Caco-2 (cell line): Measurements from ENCODE around the gene PHACTR1. TPM values are rescaled to one million over a fixed set of nuclear protein-coding genes. Genes with fewer than 3 reads are reported as not detected.

Experiments used
- BruUV-seq: library from RNA; stranded (reverse); fragments of 400-500 nt; replicated peaks from 2 replicates; lab custom pipeline; 2021; lab: Mats Ljungman, UMichigan
- CTCF ChIA-PET: fragments of 300-600 bp; sonication (Branson Sonifier 250); formaldehyde crosslinking; loops from one replicate; lab custom pipeline; 2022; ENCODE audit warnings: antibody characterized with exemption; lab: Charles Lee
- POLR2A ChIA-PET: fragments of 300-600 bp; sonication (Branson Sonifier 250); formaldehyde crosslinking; loops from one replicate; lab custom pipeline; 2022; ENCODE audit warnings: antibody characterized with exemption; lab: Charles Lee
- DNase-seq, 2 experiments: peaks; one replicate each; pipeline versions ENCODE4 v3.0.0 to v3.0.0-alpha.2; 2020 to 2022
- H3K27me3 ChIP-seq: replicated peaks from 2 replicates; pipeline ENCODE4 v1.6.0; 2011; ENCODE audit warnings: low read length; ENCODE audit not compliant: control insufficient read depth, insufficient read depth
- H3K36me3 ChIP-seq: 2 replicates; pipeline ENCODE4 v1.5.1; 2011; ENCODE audit warnings: low read length; ENCODE audit not compliant: control insufficient read depth, insufficient read depth
- H3K4me1 ChIP-seq: fragments of 250-450 bp; sonication (Bioruptor Pico); 2 replicates; pipeline ENCODE4 v1.5.1; 2020; ENCODE audit warnings: mild to moderate bottlenecking
- H3K4me3 ChIP-seq: 2 replicates; pipeline ENCODE4 v1.5.1; 2011; ENCODE audit warnings: low read depth, mild to moderate bottlenecking, control low read depth, low read length
- H3K9me3 ChIP-seq: fragments of 250-450 bp; sonication (Bioruptor Pico); 2 replicates; pipeline ENCODE4 v1.5.1; 2020; ENCODE audit warnings: mild to moderate bottlenecking, moderate library complexity
- H3K27ac Mint-ChIP-seq: one replicate; pipeline ENCODE4 v1.8.0; 2022; ENCODE audit warnings: mixed read lengths; ENCODE audit not compliant: unreplicated experiment
- H3K27me3 Mint-ChIP-seq: one replicate; pipeline ENCODE4 v1.8.0; 2022; ENCODE audit warnings: mixed read lengths; ENCODE audit not compliant: insufficient read depth, unreplicated experiment
- H3K36me3 Mint-ChIP-seq: one replicate; pipeline ENCODE4 v1.8.0; 2022; ENCODE audit warnings: mild to moderate bottlenecking, mixed read lengths; ENCODE audit not compliant: insufficient read depth, unreplicated experiment
- H3K4me1 Mint-ChIP-seq: one replicate; pipeline ENCODE4 v1.8.0; 2022; ENCODE audit warnings: low read depth, mixed read lengths; ENCODE audit not compliant: unreplicated experiment
- H3K4me3 Mint-ChIP-seq: one replicate; pipeline ENCODE4 v1.8.0; 2022; ENCODE audit warnings: mild to moderate bottlenecking, moderate library complexity, mixed read lengths; ENCODE audit not compliant: unreplicated experiment
- H3K9me3 Mint-ChIP-seq: one replicate; pipeline ENCODE4 v1.8.0; 2022; ENCODE audit warnings: mixed read lengths; ENCODE audit not compliant: unreplicated experiment
- CTCF ChIP-seq, 2 experiments: fragments of 200-600 bp in 1 of 2; IDR thresholded peaks; 1 replicate in 1 of 2; 2 replicates in 1 of 2; pipeline versions ENCODE4 v1.5.1 to v1.8.0; 2011 to 2022; ENCODE audit warnings: antibody characterized with exemption in 1 of 2, control low read depth in 1 of 2, inconsistent platforms in 1 of 2, low read depth in 1 of 2, low read length in 1 of 2, mild to moderate bottlenecking in 1 of 2, moderate library complexity in 1 of 2; ENCODE audit not compliant: insufficient read depth in 1 of 2, severe bottlenecking in 1 of 2, unreplicated experiment in 1 of 2
- intact Hi-C: fragments of 100-400 bp; cut with micrococcal nuclease; formaldehyde crosslinking; loops from one replicate; pipeline ENCODE4 v1.10.0; 2022; ENCODE audit not compliant: unreplicated experiment
- total RNA-seq: library from RNA; stranded (reverse); gene quantifications from 2 replicates; pipeline ENCODE4 v1.2.3, GENCODE V29; 2022

PHACTR1 gene
- total RNA-seq, 1 experiment from 2014 or later = 0.41 TPM

GRCh38 chr6:13178107-13178506 lies 461.5 kb downstream of the PHACTR1 start:
- no peak for TF ChIP-seq CTCF (IDR thresholded peaks at IDR 0.05; ENCODE audit: insufficient read depth in 1 of 2, low read depth in 1 of 2, low read length in 1 of 2, severe bottlenecking in 1 of 2, unreplicated experiment in 1 of 2)
- Mint-ChIP-seq H3K9me3 (no peaks in the 10 kb centered on the region), H3K27me3 (peaks cover 14% of the 10 kb centered on the region), H3K27ac (no peak overlapping the region), H3K4me1 (no peaks in the 10 kb centered on the region), H3K4me3 (no peak overlapping the region), H3K36me3 (no peaks in the 10 kb centered on the region)
- ChIA-PET CTCF (no interaction called here), POLR2A (no interaction called here)
- H3K9me3 ChIP-seq = no peaks in the 10 kb centered on the region
- H3K4me1 ChIP-seq = no peaks in the 10 kb centered on the region
- no TSS peak for BruUV-seq
- H3K4me3 ChIP-seq = no peak overlapping the region
- no peak for DNase-seq
- intact Hi-C loops = no loop called here
- H3K27me3 ChIP-seq = no peaks in the 10 kb centered on the region
- no peaks in the 10 kb centered on the region for H3K36me3 ChIP-seq

GRCh38 chr6:13180538-13180937 lies 464.0 kb downstream of the PHACTR1 start:
- ChIA-PET POLR2A (no interaction called here), CTCF (no interaction called here)
- BruUV-seq = no TSS peak
- H3K4me1 Mint-ChIP-seq = no peaks in the 10 kb centered on the region
- no peak overlapping the region for H3K27ac Mint-ChIP-seq
- H3K27me3 Mint-ChIP-seq = peaks cover 12% of the 10 kb centered on the region
- no peak overlapping the region for H3K4me3 Mint-ChIP-seq
- no peaks in the 10 kb centered on the region for H3K36me3 Mint-ChIP-seq
- no peaks in the 10 kb centered on the region for H3K27me3 ChIP-seq
- H3K9me3 Mint-ChIP-seq = no peaks in the 10 kb centered on the region
- TF ChIP-seq CTCF (IDR thresholded peaks at IDR 0.05; ENCODE audit: insufficient read depth in 1 of 2, low read depth in 1 of 2, low read length in 1 of 2, severe bottlenecking in 1 of 2, unreplicated experiment in 1 of 2) = no peak
- no peaks in the 10 kb centered on the region for H3K4me1 ChIP-seq
- H3K36me3 ChIP-seq = no peaks in the 10 kb centered on the region
- DNase-seq = no peak
- H3K9me3 ChIP-seq = no peaks in the 10 kb centered on the region
- H3K4me3 ChIP-seq = no peak overlapping the region
- intact Hi-C loops = no loop called here

GRCh38 chr6:13181393-13181792 lies 464.8 kb downstream of the PHACTR1 start:
- Mint-ChIP-seq H3K4me1 (no peaks in the 10 kb centered on the region), H3K27me3 (peaks cover 12% of the 10 kb centered on the region), H3K36me3 (no peaks in the 10 kb centered on the region), H3K4me3 (no peak overlapping the region), H3K9me3 (no peaks in the 10 kb centered on the region), H3K27ac (no peak overlapping the region)
- no peak for DNase-seq
- intact Hi-C loops = no loop called here
- POLR2A ChIA-PET = no interaction called here
- Histone ChIP-seq H3K27me3 (no peaks in the 10 kb centered on the region), H3K4me3 (no peak overlapping the region), H3K4me1 (no peaks in the 10 kb centered on the region), H3K9me3 (no peaks in the 10 kb centered on the region), H3K36me3 (no peaks in the 10 kb centered on the region)
- CTCF ChIA-PET = interaction anchor here (0.6 kb wide), 1 partner anchor 15 kb away, joined by 4 read pairs; no protein-coding TSS in a partner anchor
- no peak for TF ChIP-seq CTCF (IDR thresholded peaks at IDR 0.05; ENCODE audit: insufficient read depth in 1 of 2, low read depth in 1 of 2, low read length in 1 of 2, severe bottlenecking in 1 of 2, unreplicated experiment in 1 of 2)
- no TSS peak for BruUV-seq
